HG03097 (cell line): ENCODE data around the gene SLC25A29.
"Not testable (repeated sequence)": the region's sequence is repeated elsewhere in the genome, so short reads cannot be mapped to it uniquely, and the experiment has no call there.

Experiments
- ATAC-seq: cut with Tn5 transposase; IDR thresholded peaks from one replicate; pipeline ENCODE4 v1.9.1; 2021; ENCODE audit not compliant: unreplicated experiment, low FRiP score

SLC25A29 gene

GRCh38 chr14:100312877-100313400 lies 6.7 kb upstream of the SLC25A29 start:
- no peak for ATAC-seq

- not testable (repeated sequence) for ATAC-seq
These were observed 6.0 kb upstream of the SLC25A29 start for GRCh38 chr14:100312110-100312876.

- ATAC-seq: no peak
These were observed 2.9 kb upstream of the SLC25A29 start for GRCh38 chr14:100309028-100309737.

GRCh38 chr14:100308427-100308792 lies 2.2 kb upstream of the SLC25A29 start:
- ATAC-seq: not testable (repeated sequence)

GRCh38 chr14:100307766-100308426 lies 1.7 kb upstream of the SLC25A29 start:
- no peak for ATAC-seq

- ATAC-seq: no peak
These were observed 938 bp upstream of the SLC25A29 start for GRCh38 chr14:100306998-100307765.

GRCh38 chr14:100305324-100306100 lies 732 bp downstream of the SLC25A29 start:
- no peak for ATAC-seq

- no peak for ATAC-seq
These were observed 1.4 kb downstream of the SLC25A29 start for GRCh38 chr14:100304825-100305323.

GRCh38 chr14:100303925-100304324 lies 2.3 kb downstream of the SLC25A29 start:
- ATAC-seq: no peak

GRCh38 chr14:100303179-100303578 lies 3.1 kb downstream of the SLC25A29 start:
- no peak for ATAC-seq

- ATAC-seq: no peak
These were observed 3.6 kb downstream of the SLC25A29 start for GRCh38 chr14:100302616-100303015.

- no peak for ATAC-seq
These were observed 7.0 kb downstream of the SLC25A29 start for GRCh38 chr14:100299238-100299560.

- ATAC-seq: no peak
These were observed 7.5 kb downstream of the SLC25A29 start for GRCh38 chr14:100298551-100299237.

- ATAC-seq: peak; percentile 53
These were observed 8.6 kb downstream of the SLC25A29 start for GRCh38 chr14:100297320-100298300.

GRCh38 chr14:100296729-100297128 lies 9.5 kb downstream of the SLC25A29 start:
- not testable (repeated sequence) for ATAC-seq

- ATAC-seq: no peak
These were observed 10.1 kb downstream of the SLC25A29 start for GRCh38 chr14:100296106-100296651.

GRCh38 chr14:100295376-100296105 lies 10.7 kb downstream of the SLC25A29 start:
- no peak for ATAC-seq
